ENCODE data around the gene RNF20.

The RNF20 gene

GRCh38 chr9:101590901-101591300 lies 57.2 kb downstream of the RNF20 start:
- peak; percentile 40 for DNase-seq

GRCh38 chr9:101591787-101592446 lies 58.3 kb downstream of the RNF20 start:
- no peak for DNase-seq

GRCh38 chr9:101592788-101593187 lies 59.1 kb downstream of the RNF20 start:
- DNase-seq, result no peak

GRCh38 chr9:101593345-101593744 lies 59.7 kb downstream of the RNF20 start:
- no peak for DNase-seq

GRCh38 chr9:101594796-101595195 lies 61.1 kb downstream of the RNF20 start, which contains the start of gene PPP3R2:
TSS of gene PPP3R2 (minus strand) at chr9:101594969. CDS start at chr9:101594921, 48 bp downstream.
- no peak for DNase-seq

- peak; percentile 47 for DNase-seq
These were observed 68.5 kb downstream of the RNF20 start for GRCh38 chr9:101601904-101602765.

- DNase-seq, result no peak
These were observed 70.6 kb downstream of the RNF20 start for GRCh38 chr9:101604296-101604695.

GRCh38 chr9:101605547-101605946 lies 71.9 kb downstream of the RNF20 start:
- DNase-seq, result no peak
